NOMO-1 treated with dmso at 0.1 percent for 144 hours (cell line): ENCODE results near the gene PTBP1.
A peak's percentile ranks its signal among the peaks of the same experiment; 100 is the strongest.
"Not testable (repeated sequence)": the region's sequence is repeated elsewhere in the genome, so short reads cannot be mapped to it uniquely, and the experiment has no call there.

Experiments used
- DNase-seq: peaks from one replicate; lab custom pipeline; 2025; ENCODE audit not compliant: unreplicated experiment; lab: John Stamatoyannopoulos, UW

PTBP1 gene

GRCh38 chr19:825897-826644, 28.8 kb downstream of the PTBP1 start:
- DNase-seq = no peak

- no peak for DNase-seq
Measured at GRCh38 chr19:827314-827709, 30.1 kb downstream of the PTBP1 start.

- peak; percentile 73 for DNase-seq
Measured at GRCh38 chr19:827710-828321, 30.6 kb downstream of the PTBP1 start, which contains the start of gene AZU1. AZU1 (plus strand) TSS chr19:827837; CDS start chr19:827847, 10 bp downstream.

- DNase-seq = no peak
Measured at GRCh38 chr19:829129-829758, 32.0 kb downstream of the PTBP1 start.

GRCh38 chr19:831407-832369, 34.4 kb downstream of the PTBP1 start:
- no peak for DNase-seq

GRCh38 chr19:834216-834615, 37.0 kb downstream of the PTBP1 start:
- DNase-seq = no peak

- DNase-seq = no peak
Measured at GRCh38 chr19:835210-835810, 38.1 kb downstream of the PTBP1 start.

GRCh38 chr19:840519-841206, 43.4 kb downstream of the PTBP1 start, which contains the start of gene PRTN3:
PRTN3 (plus strand) TSS chr19:840999; CDS start chr19:841009, 10 bp downstream.
- peak; percentile 43 for DNase-seq

GRCh38 chr19:842802-843179, 45.5 kb downstream of the PTBP1 start:
- not testable (repeated sequence) for DNase-seq

- no peak for DNase-seq
Measured at GRCh38 chr19:843180-843835, 46.1 kb downstream of the PTBP1 start.

- no peak for DNase-seq
Measured at GRCh38 chr19:843836-844545, 46.7 kb downstream of the PTBP1 start.

GRCh38 chr19:844546-844971, 47.3 kb downstream of the PTBP1 start:
- DNase-seq = no peak

- no peak for DNase-seq
Measured at GRCh38 chr19:845707-846521, 48.7 kb downstream of the PTBP1 start.

- no peak for DNase-seq
Measured at GRCh38 chr19:848386-848921, 51.2 kb downstream of the PTBP1 start.

- DNase-seq = not testable (repeated sequence)
Measured at GRCh38 chr19:849195-849594, 51.9 kb downstream of the PTBP1 start.

- DNase-seq = peak; percentile 79
Measured at GRCh38 chr19:850221-850978, 53.1 kb downstream of the PTBP1 start.

GRCh38 chr19:850979-851335, 53.7 kb downstream of the PTBP1 start:
- no peak for DNase-seq
